Body of pancreas (tissue), 4 donors: ENCODE data around the gene SLC6A19.

Experiments used
- CTCF ChIP-seq, 7 experiments: fragments of 450-650 bp in 4 of 7; fragments of 200-600 bp in 3 of 7; sonication (generic) in 3 of 7; IDR thresholded peaks; one replicate each; pipeline ENCODE4 v1.5.1; 2016 to 2019; ENCODE audit warnings: antibody characterized with exemption in 7 of 7
- POLR2A ChIP-seq, 3 donors: fragments of 450-650 bp; IDR thresholded peaks; one replicate each; pipeline ENCODE4 v1.6.1; 2016; ENCODE audit warnings: antibody characterized with exemption in 3 of 3, mild to moderate bottlenecking in 2 of 3

GRCh38 chr5:1181451-1182359 is 19.7 kb upstream of the SLC6A19 start:
- TF ChIP-seq POLR2A (IDR thresholded peaks at IDR 0.05) (peak in 2 of 3 donors; percentile 49 to 52), CTCF (IDR thresholded peaks at IDR 0.05) (no peak)
